ENCODE measurements around the gene HMGCS2.

HMGCS2 gene

DNA sequence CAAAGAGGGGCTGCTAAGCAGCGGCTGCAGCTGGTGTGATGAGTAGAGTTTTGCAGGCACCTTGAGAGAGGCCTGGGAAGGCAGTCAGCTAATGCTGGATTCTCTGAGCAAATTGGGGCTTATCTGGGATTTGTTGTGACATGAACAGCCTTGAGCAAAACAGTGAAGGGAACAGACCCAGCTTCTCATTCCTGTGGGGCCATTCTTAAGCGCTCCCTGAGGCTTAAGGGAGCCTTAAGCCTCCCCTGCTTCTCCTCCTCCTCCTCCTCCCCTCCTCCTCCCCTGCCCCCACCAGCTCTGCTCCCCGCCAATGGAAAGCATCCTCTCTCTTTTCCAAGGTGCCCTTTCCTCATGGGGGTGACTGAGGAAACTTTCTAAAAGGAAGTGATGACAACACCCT, 21.3 kb downstream of the HMGCS2 start:
- Histone ChIP-seq H3K4me2 (ENCODE audit: low read length) (no peak overlapping the region), H3K27me3 (ENCODE audit: control insufficient read depth, insufficient read depth, low read length) (peaks cover 22% of the 10 kb centered on the region), H3K9me3 (replicated peaks; ENCODE audit: low read length) (no peaks in the 10 kb centered on the region), H3K4me1 (ENCODE audit: control insufficient read depth, insufficient read depth, low read length) (peaks cover 2% of the 10 kb centered on the region), H3K9ac (ENCODE audit: low read depth, low read length) (no peak overlapping the region), H3K36me3 (ENCODE audit: insufficient read depth, low read length) (no peaks in the 10 kb centered on the region), H3K4me3 (ENCODE audit: low read length) (no peak overlapping the region)

DNA sequence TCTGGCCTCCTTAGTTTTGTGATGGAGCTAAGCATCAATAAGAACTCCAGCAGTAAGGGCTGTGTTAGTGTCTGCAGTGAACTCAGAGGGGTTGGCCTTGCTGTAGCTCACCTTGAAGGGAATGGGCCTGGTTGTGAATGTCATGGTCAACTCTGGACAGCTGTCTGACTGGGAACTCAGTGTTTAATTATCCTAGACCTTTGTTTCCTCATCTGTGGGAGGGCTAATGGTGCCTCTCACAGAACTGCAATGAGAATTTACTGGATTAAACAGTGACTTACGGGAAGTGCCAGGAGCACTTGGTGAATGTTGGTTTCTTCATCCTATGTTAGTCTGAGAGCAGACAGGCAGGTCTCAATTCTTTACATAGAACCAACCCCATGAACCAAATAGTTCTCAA, 23.7 kb downstream of the HMGCS2 start:
- Histone ChIP-seq H3K27me3 (ENCODE audit: control insufficient read depth, insufficient read depth, low read length) (peaks cover 7% of the 10 kb centered on the region), H3K9me3 (replicated peaks; ENCODE audit: low read length) (no peaks in the 10 kb centered on the region), H3K4me1 (ENCODE audit: control insufficient read depth, insufficient read depth, low read length) (peaks cover 6% of the 10 kb centered on the region), H3K4me2 (ENCODE audit: low read length) (no peak overlapping the region), H3K9ac (ENCODE audit: low read depth, low read length) (no peak overlapping the region), H3K36me3 (ENCODE audit: insufficient read depth, low read length) (no peaks in the 10 kb centered on the region), H3K4me3 (ENCODE audit: low read length) (no peak overlapping the region)

GRCh38 chr1:119744598-119744942, 24.1 kb downstream of the HMGCS2 start:
- H3K27me3 ChIP-seq (ENCODE audit: control insufficient read depth, insufficient read depth, low read length) = peaks cover 2% of the 10 kb centered on the region
- no peak overlapping the region for H3K4me3 ChIP-seq (ENCODE audit: low read length)
- H3K36me3 ChIP-seq (ENCODE audit: insufficient read depth, low read length) = no peaks in the 10 kb centered on the region
- H3K9me3 ChIP-seq (replicated peaks; ENCODE audit: low read length) = no peaks in the 10 kb centered on the region
- no peak overlapping the region for H3K9ac ChIP-seq (ENCODE audit: low read depth, low read length)
- no peak overlapping the region for H3K4me2 ChIP-seq (ENCODE audit: low read length)
- H3K4me1 ChIP-seq (ENCODE audit: control insufficient read depth, insufficient read depth, low read length) = peaks cover 6% of the 10 kb centered on the region

GRCh38 chr1:119743776-119744597, 24.7 kb downstream of the HMGCS2 start:
- no peak overlapping the region for H3K4me2 ChIP-seq (ENCODE audit: low read length)
- no peaks in the 10 kb centered on the region for H3K36me3 ChIP-seq (ENCODE audit: insufficient read depth, low read length)
- H3K27me3 ChIP-seq (ENCODE audit: control insufficient read depth, insufficient read depth, low read length) = no peaks in the 10 kb centered on the region
- no peak overlapping the region for H3K4me3 ChIP-seq (ENCODE audit: low read length)
- no peak overlapping the region for H3K9ac ChIP-seq (ENCODE audit: low read depth, low read length)
- H3K4me1 ChIP-seq (ENCODE audit: control insufficient read depth, insufficient read depth, low read length) = peaks cover 6% of the 10 kb centered on the region
- no peaks in the 10 kb centered on the region for H3K9me3 ChIP-seq (replicated peaks; ENCODE audit: low read length)

- no peaks in the 10 kb centered on the region for H3K36me3 ChIP-seq (ENCODE audit: insufficient read depth, low read length)
- H3K9ac ChIP-seq (ENCODE audit: low read depth, low read length) = no peak overlapping the region
- no peak overlapping the region for H3K4me2 ChIP-seq (ENCODE audit: low read length)
- no peaks in the 10 kb centered on the region for H3K27me3 ChIP-seq (ENCODE audit: control insufficient read depth, insufficient read depth, low read length)
- H3K9me3 ChIP-seq (replicated peaks; ENCODE audit: low read length) = no peaks in the 10 kb centered on the region
- H3K4me1 ChIP-seq (ENCODE audit: control insufficient read depth, insufficient read depth, low read length) = peaks cover 6% of the 10 kb centered on the region
- no peak overlapping the region for H3K4me3 ChIP-seq (ENCODE audit: low read length)
Observed at GRCh38 chr1:119743308-119743707, 25.4 kb downstream of the HMGCS2 start.

DNA sequence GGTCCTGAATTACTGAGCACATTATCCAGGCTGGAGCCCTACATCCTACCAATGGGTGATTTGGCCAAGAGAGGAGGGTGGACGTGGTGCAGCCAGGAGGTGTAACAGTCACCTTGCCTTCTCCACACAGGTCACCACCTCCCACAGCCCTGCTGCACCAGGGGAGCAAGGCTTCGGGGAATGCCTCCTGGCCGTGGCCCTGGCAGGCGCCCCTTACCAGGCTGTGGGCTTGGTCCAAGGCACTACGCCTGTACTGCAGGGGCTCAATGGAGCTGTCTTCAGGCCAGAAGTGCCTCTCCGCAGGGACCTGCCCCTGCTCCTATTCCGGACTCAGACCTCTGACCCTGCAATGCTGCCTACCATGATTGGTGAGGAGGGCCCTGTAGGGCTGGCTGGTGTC, 26.0 kb downstream of the HMGCS2 start:
- peaks cover 6% of the 10 kb centered on the region for H3K4me1 ChIP-seq (ENCODE audit: control insufficient read depth, insufficient read depth, low read length)
- H3K4me2 ChIP-seq (ENCODE audit: low read length) = no peak overlapping the region
- H3K27me3 ChIP-seq (ENCODE audit: control insufficient read depth, insufficient read depth, low read length) = no peaks in the 10 kb centered on the region
- H3K9ac ChIP-seq (ENCODE audit: low read depth, low read length) = no peak overlapping the region
- H3K36me3 ChIP-seq (ENCODE audit: insufficient read depth, low read length) = no peaks in the 10 kb centered on the region
- no peak overlapping the region for H3K4me3 ChIP-seq (ENCODE audit: low read length)
- no peaks in the 10 kb centered on the region for H3K9me3 ChIP-seq (replicated peaks; ENCODE audit: low read length)

DNA sequence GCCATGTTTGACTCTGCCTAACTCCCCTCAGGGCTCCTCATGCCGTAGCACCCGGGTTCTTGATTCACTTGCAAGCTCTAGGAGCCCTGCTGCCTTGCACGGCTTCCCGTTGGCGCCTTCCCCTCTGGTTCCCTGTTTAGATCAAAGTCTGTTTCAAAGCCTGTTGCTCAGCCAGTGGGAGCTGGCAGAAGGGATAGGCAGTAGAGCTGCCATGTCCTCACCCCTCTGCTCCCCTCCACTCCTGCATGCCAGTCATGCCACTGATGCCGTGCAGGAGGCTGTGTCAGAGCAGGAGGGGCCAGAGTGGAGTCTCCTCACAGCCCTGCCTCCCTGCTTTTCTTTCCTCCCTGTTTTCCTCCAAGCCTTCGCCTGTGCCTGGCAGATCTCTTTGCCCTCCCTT, 26.5 kb downstream of the HMGCS2 start:
- H3K27me3 ChIP-seq (ENCODE audit: control insufficient read depth, insufficient read depth, low read length) = no peaks in the 10 kb centered on the region
- H3K9me3 ChIP-seq (replicated peaks; ENCODE audit: low read length) = no peaks in the 10 kb centered on the region
- no peak overlapping the region for H3K4me2 ChIP-seq (ENCODE audit: low read length)
- H3K4me3 ChIP-seq (ENCODE audit: low read length) = no peak overlapping the region
- no peak overlapping the region for H3K9ac ChIP-seq (ENCODE audit: low read depth, low read length)
- peaks cover 6% of the 10 kb centered on the region for H3K4me1 ChIP-seq (ENCODE audit: control insufficient read depth, insufficient read depth, low read length)
- no peaks in the 10 kb centered on the region for H3K36me3 ChIP-seq (ENCODE audit: insufficient read depth, low read length)

- Histone ChIP-seq H3K9ac (ENCODE audit: low read depth, low read length) (no peak overlapping the region), H3K36me3 (ENCODE audit: insufficient read depth, low read length) (peaks cover 10% of the 10 kb centered on the region), H3K4me1 (ENCODE audit: control insufficient read depth, insufficient read depth, low read length) (peaks cover 6% of the 10 kb centered on the region), H3K4me2 (ENCODE audit: low read length) (no peak overlapping the region), H3K27me3 (ENCODE audit: control insufficient read depth, insufficient read depth, low read length) (no peaks in the 10 kb centered on the region), H3K9me3 (replicated peaks; ENCODE audit: low read length) (no peaks in the 10 kb centered on the region), H3K4me3 (ENCODE audit: low read length) (no peak overlapping the region)
Observed at GRCh38 chr1:119740896-119741780, 27.6 kb downstream of the HMGCS2 start.

DNA sequence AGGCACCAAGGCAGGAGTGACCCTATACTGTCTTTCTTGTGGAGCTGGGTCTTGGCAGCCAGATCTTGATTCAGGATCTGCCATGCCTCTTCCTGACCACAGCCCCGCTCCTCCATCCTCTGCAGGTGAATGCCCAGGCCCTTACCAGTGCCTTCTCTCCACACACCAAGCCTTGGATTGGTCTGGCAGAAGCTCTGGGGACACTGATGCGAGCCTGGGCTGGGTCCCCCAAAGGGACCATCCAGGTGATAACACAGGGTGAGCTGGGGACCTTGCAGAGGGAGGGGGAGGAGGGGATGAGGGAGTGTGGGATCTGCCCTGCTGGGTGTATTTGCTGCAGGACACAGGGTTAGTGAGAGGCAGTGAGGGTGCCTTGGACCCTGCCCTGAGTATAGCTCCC, 28.4 kb downstream of the HMGCS2 start:
- Histone ChIP-seq H3K9me3 (replicated peaks; ENCODE audit: low read length) (no peaks in the 10 kb centered on the region), H3K4me3 (ENCODE audit: low read length) (no peak overlapping the region), H3K4me1 (ENCODE audit: control insufficient read depth, insufficient read depth, low read length) (peaks cover 6% of the 10 kb centered on the region), H3K9ac (ENCODE audit: low read depth, low read length) (no peak overlapping the region), H3K4me2 (ENCODE audit: low read length) (no peak overlapping the region), H3K36me3 (ENCODE audit: insufficient read depth, low read length) (peaks cover 14% of the 10 kb centered on the region), H3K27me3 (ENCODE audit: control insufficient read depth, insufficient read depth, low read length) (no peaks in the 10 kb centered on the region)

- Histone ChIP-seq H3K27me3 (ENCODE audit: control insufficient read depth, insufficient read depth, low read length) (no peaks in the 10 kb centered on the region), H3K36me3 (ENCODE audit: insufficient read depth, low read length) (peaks cover 14% of the 10 kb centered on the region), H3K9ac (ENCODE audit: low read depth, low read length) (no peak overlapping the region), H3K9me3 (replicated peaks; ENCODE audit: low read length) (no peaks in the 10 kb centered on the region), H3K4me1 (ENCODE audit: control insufficient read depth, insufficient read depth, low read length) (peaks cover 6% of the 10 kb centered on the region), H3K4me3 (ENCODE audit: low read length) (no peak overlapping the region), H3K4me2 (ENCODE audit: low read length) (no peak overlapping the region)
Observed at GRCh38 chr1:119739150-119739549, 29.6 kb downstream of the HMGCS2 start.

DNA sequence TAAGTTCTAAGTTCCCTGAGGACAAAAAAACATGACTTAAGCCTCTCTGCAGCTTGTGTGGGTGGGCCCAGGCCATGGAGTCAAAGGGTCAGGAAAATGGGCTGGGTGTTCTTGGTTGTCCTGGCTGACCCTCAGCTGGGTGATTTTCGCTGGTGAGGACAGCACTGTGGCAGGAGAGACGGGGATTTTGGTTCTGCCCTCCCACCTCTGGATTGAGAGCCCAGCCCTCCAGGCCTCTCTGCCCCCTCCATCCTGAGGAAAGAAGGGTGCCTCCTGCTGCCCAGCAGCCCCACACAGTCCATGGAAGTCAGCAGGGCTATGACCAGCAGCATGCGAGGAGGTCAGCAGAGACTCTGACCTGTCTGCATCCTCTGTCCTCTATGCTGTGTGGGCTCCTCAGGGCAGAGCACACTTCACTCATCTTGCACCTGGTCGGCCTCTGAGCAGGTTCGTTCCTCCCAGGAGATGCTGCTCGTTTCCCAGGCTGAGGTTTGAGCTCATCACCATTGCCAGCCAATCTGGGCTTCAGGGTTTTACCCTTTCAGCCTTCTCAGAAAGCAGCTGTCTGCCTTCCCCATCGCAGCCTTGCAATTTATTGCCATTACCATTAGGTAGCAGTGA, 30.5 kb downstream of the HMGCS2 start:
- Histone ChIP-seq H3K36me3 (ENCODE audit: insufficient read depth, low read length) (peaks cover 14% of the 10 kb centered on the region), H3K9me3 (replicated peaks; ENCODE audit: low read length) (no peaks in the 10 kb centered on the region), H3K4me3 (ENCODE audit: low read length) (no peak overlapping the region), H3K4me1 (ENCODE audit: control insufficient read depth, insufficient read depth, low read length) (peaks cover 6% of the 10 kb centered on the region), H3K27me3 (ENCODE audit: control insufficient read depth, insufficient read depth, low read length) (no peaks in the 10 kb centered on the region), H3K4me2 (ENCODE audit: low read length) (no peak overlapping the region), H3K9ac (ENCODE audit: low read depth, low read length) (no peak overlapping the region)

All from skeletal muscle satellite cell (primary cell).